Fibroblast of lung (primary cell): ENCODE measurements around the gene CCDC47. TPM values are rescaled to one million over a fixed set of nuclear protein-coding genes. Genes with fewer than 3 reads are reported as not detected.

ENCODE experiments used
- DNase-seq, 2 donors: peaks; one replicate each; pipeline versions ENCODE4 v3.0.0 to v3.0.0-alpha.2; 2010; ENCODE audit warnings: low read depth in 2 of 2
- H2AFZ ChIP-seq: 2 replicates; pipeline ENCODE4 v1.5.1; 2012; ENCODE audit warnings: low read length, control low read depth, inconsistent platforms
- H3K27ac ChIP-seq: 2 replicates; pipeline ENCODE4 v1.5.1; 2011; ENCODE audit warnings: low read length, control low read depth; ENCODE audit not compliant: insufficient read depth
- H3K27me3 ChIP-seq: 2 replicates; pipeline ENCODE4 v1.5.1; 2011; ENCODE audit warnings: mild to moderate bottlenecking, low read length; ENCODE audit not compliant: control insufficient read depth, insufficient read depth
- H3K36me3 ChIP-seq: 2 replicates; pipeline ENCODE4 v1.5.1; 2011; ENCODE audit warnings: low read length; ENCODE audit not compliant: control insufficient read depth, insufficient read depth
- H3K4me1 ChIP-seq: 2 replicates; pipeline ENCODE4 v1.5.1; 2011; ENCODE audit warnings: low read length; ENCODE audit not compliant: control insufficient read depth, insufficient read depth; ENCODE audit errors: extremely low read depth
- H3K4me2 ChIP-seq: 2 replicates; pipeline ENCODE4 v1.5.1; 2011; ENCODE audit warnings: low read length, control low read depth; ENCODE audit not compliant: insufficient read depth; ENCODE audit errors: extremely low read depth
- H3K4me3 ChIP-seq, 4 experiments: fragments of 200-600 bp in 1 of 4; sonication (generic) in 1 of 4; replicated peaks in 1 of 4; 2 replicates each; pipeline ENCODE4 v1.5.1; 2011 to 2016; ENCODE audit warnings: low read length in 4 of 4, low read depth in 3 of 4, mild to moderate bottlenecking in 3 of 4, control low read depth in 2 of 4, inconsistent platforms in 1 of 4, mixed read lengths in 1 of 4; ENCODE audit not compliant: insufficient read depth in 1 of 4; ENCODE audit errors: control extremely low read depth in 1 of 4
- H3K79me2 ChIP-seq: 2 replicates; pipeline ENCODE4 v1.5.1; 2012; ENCODE audit warnings: mild to moderate bottlenecking, low read length, inconsistent platforms; ENCODE audit not compliant: control insufficient read depth, insufficient read depth
- H3K9ac ChIP-seq: 2 replicates; pipeline ENCODE4 v1.5.1; 2011; ENCODE audit warnings: mild to moderate bottlenecking, low read length, control low read depth; ENCODE audit not compliant: insufficient read depth
- H3K9me3 ChIP-seq: 2 replicates; pipeline ENCODE4 v1.5.1; 2012; ENCODE audit warnings: low read depth, low read length; ENCODE audit not compliant: control insufficient read depth, insufficient read depth
- H4K20me1 ChIP-seq: 2 replicates; pipeline ENCODE4 v1.5.1; 2011; ENCODE audit warnings: low read length; ENCODE audit not compliant: control insufficient read depth, insufficient read depth; ENCODE audit errors: extremely low read depth
- CTCF ChIP-seq, 2 donors: IDR thresholded peaks in 1 of 2; conservative IDR thresholded peaks in 1 of 2; 1 replicate in 1 of 2; 2 replicates in 1 of 2; pipeline ENCODE4 v1.5.1; 2011 to 2012; ENCODE audit warnings: low read length in 2 of 2, control low read depth in 1 of 2, inconsistent platforms in 1 of 2, low read depth in 1 of 2, mild to moderate bottlenecking in 1 of 2
- EZH2 ChIP-seq: IDR thresholded peaks from 2 replicates; pipeline ENCODE4 v1.5.1; 2012; ENCODE audit warnings: low read length, control low read depth, mild to moderate bottlenecking; ENCODE audit errors: missing control alignments
- polyA plus RNA-seq, 2 donors: library from polyadenylated mRNA; depleted of rRNA in 1 of 2; stranded (reverse) in 1 of 2; unstranded in 1 of 2; fragments of >200 nt; gene quantifications; 2 replicates each; pipeline ENCODE4 v1.2.1, GENCODE V29; 2011 to 2012; ENCODE audit warnings: missing spikeins in 1 of 2
- total RNA-seq: library from RNA; depleted of rRNA; stranded (reverse); fragments of >200 nt; gene quantifications from 2 replicates; pipeline ENCODE4 v1.2.1, GENCODE V29; 2014

The CCDC47 gene
- total and polyA plus RNA-seq, 2 donors (not counting 1 experiment from before 2014, with no cell fraction given): 65.6 to 83.2 TPM

- TF ChIP-seq CTCF (conservative IDR thresholded peaks at IDR 0.05 in 1 of 2, IDR thresholded peaks at IDR 0.05 in 1 of 2; ENCODE audit: low read depth in 1 of 2, low read length in 2 of 2) (no peak), EZH2 (no peak)
- Histone ChIP-seq H3K36me3 (peaks cover 8% of the 10 kb centered on the region), H3K4me1 (no peaks in the 10 kb centered on the region), H3K4me3 (no peak overlapping the region), H2AFZ (no peak overlapping the region), H3K79me2 (no peaks in the 10 kb centered on the region), H3K9ac (no peak overlapping the region), H4K20me1 (no peaks in the 10 kb centered on the region), H3K9me3 (no peaks in the 10 kb centered on the region), H3K4me2 (no peak overlapping the region), H3K27me3 (no peaks in the 10 kb centered on the region), H3K27ac (no peak overlapping the region)
- no peak for DNase-seq
Observed at GRCh38 chr17:63709110-63709509, 64.3 kb downstream of the CCDC47 start.

GRCh38 chr17:63707151-63707550 lies 66.2 kb downstream of the CCDC47 start:
- H3K4me1 ChIP-seq: no peaks in the 10 kb centered on the region
- H4K20me1 ChIP-seq: no peaks in the 10 kb centered on the region
- no peaks in the 10 kb centered on the region for H3K27me3 ChIP-seq
- H3K4me2 ChIP-seq: no peak overlapping the region
- H3K36me3 ChIP-seq: peaks cover 11% of the 10 kb centered on the region
- no peaks in the 10 kb centered on the region for H3K9me3 ChIP-seq
- no peak for DNase-seq
- no peaks in the 10 kb centered on the region for H3K79me2 ChIP-seq
- H3K9ac ChIP-seq: no peak overlapping the region
- H2AFZ ChIP-seq: no peak overlapping the region
- no peak overlapping the region for H3K4me3 ChIP-seq
- no peak for TF ChIP-seq CTCF (conservative IDR thresholded peaks at IDR 0.05 in 1 of 2, IDR thresholded peaks at IDR 0.05 in 1 of 2; ENCODE audit: low read depth in 1 of 2, low read length in 2 of 2)
- TF ChIP-seq EZH2: no peak
- H3K27ac ChIP-seq: no peak overlapping the region

GRCh38 chr17:63706336-63707082 lies 66.9 kb downstream of the CCDC47 start:
- no peak for DNase-seq
- Histone ChIP-seq H3K27me3 (no peaks in the 10 kb centered on the region), H3K9me3 (no peaks in the 10 kb centered on the region), H3K79me2 (no peaks in the 10 kb centered on the region), H3K9ac (no peak overlapping the region), H4K20me1 (no peaks in the 10 kb centered on the region), H3K4me3 (no peak overlapping the region), H3K36me3 (peaks cover 11% of the 10 kb centered on the region), H3K4me2 (no peak overlapping the region), H3K27ac (no peak overlapping the region), H2AFZ (no peak overlapping the region), H3K4me1 (no peaks in the 10 kb centered on the region)
- TF ChIP-seq CTCF (conservative IDR thresholded peaks at IDR 0.05 in 1 of 2, IDR thresholded peaks at IDR 0.05 in 1 of 2; ENCODE audit: low read depth in 1 of 2, low read length in 2 of 2): no peak
- TF ChIP-seq EZH2: no peak
